Kidney (tissue), 14 donors: ENCODE results near the gene DYNC1LI1. TPM values are rescaled to one million over a fixed set of nuclear protein-coding genes. Genes with fewer than 3 reads are reported as not detected.

Source experiments
- DNase-seq, 5 donors: peaks; one replicate each; pipeline ENCODE4 v3.0.0-alpha.2; 2013 to 2020
- FAIRE-seq: peaks from 2 replicates; lab custom pipeline; 2012; peaks lifted over from hg19 to GRCh38; lab: Jason Lieb, UNC
- H3K27ac ChIP-seq, 2 donors: one replicate each; pipeline ENCODE4 v1.7.0; 2013; ENCODE audit warnings: low read depth in 2 of 2, low read length in 2 of 2, inconsistent platforms in 1 of 2
- H3K27me3 ChIP-seq: one replicate; pipeline ENCODE4 v1.7.1; 2013; ENCODE audit warnings: low read length, inconsistent platforms; ENCODE audit not compliant: control insufficient read depth, insufficient read depth
- H3K36me3 ChIP-seq, 3 donors: one replicate each; pipeline versions ENCODE4 v1.7.0 to v1.7.1; 2013; ENCODE audit warnings: low read length in 3 of 3, control low read depth in 1 of 3, inconsistent platforms in 1 of 3; ENCODE audit not compliant: insufficient read depth in 3 of 3, control insufficient read depth in 2 of 3
- H3K4me1 ChIP-seq, 3 donors: one replicate each; pipeline versions ENCODE4 v1.7.0 to v1.7.1; 2013; ENCODE audit warnings: low read length in 3 of 3, inconsistent platforms in 1 of 3, low read depth in 1 of 3; ENCODE audit not compliant: control insufficient read depth in 2 of 3, insufficient read depth in 2 of 3
- H3K4me3 ChIP-seq, 3 donors: one replicate each; pipeline versions ENCODE4 v1.7.0 to v1.8.1; 2013; ENCODE audit warnings: low read length in 3 of 3, control low read depth in 1 of 3, inconsistent platforms in 1 of 3
- H3K9ac ChIP-seq, 3 donors: one replicate each; pipeline versions ENCODE4 v1.7.0 to v1.7.1; 2013; ENCODE audit warnings: low read length in 3 of 3, control low read depth in 1 of 3, inconsistent platforms in 1 of 3
- H3K9me3 ChIP-seq, 3 donors: one replicate each; pipeline versions ENCODE4 v1.7.0 to v1.7.1; 2013; ENCODE audit warnings: low read length in 3 of 3, control low read depth in 1 of 3, inconsistent platforms in 1 of 3; ENCODE audit not compliant: control insufficient read depth in 2 of 3, insufficient read depth in 1 of 3
- CTCF ChIP-seq: IDR thresholded peaks from 3 replicates; pipeline ENCODE4 v1.5.1; 2012; ENCODE audit warnings: mild to moderate bottlenecking, moderate library complexity, borderline replicate concordance; ENCODE audit not compliant: insufficient read depth; ENCODE audit errors: extremely low read depth
- intact Hi-C: fragments of 100-400 bp; cut with DNase I; formaldehyde crosslinking; loops from one replicate; pipeline ENCODE4 v1.11.1; 2022
- polyA plus RNA-seq: library from polyadenylated mRNA; stranded (reverse); fragments of 350-450 nt; fragmentation: Illumina TruSeq; extraction: RNeasy Lipid Tissue Mini Kit (QIAGEN cat#74804); gene quantifications from one replicate; pipeline ENCODE4 v1.2.3, GENCODE V29; 2014; ENCODE audit warnings: low read depth, low replicate concordance; ENCODE audit not compliant: insufficient read depth
- total RNA-seq: library from RNA; stranded (reverse); fragmentation: NEBNext Ultra II Directional; extraction: Animal tissue kit (Norgen Biotek cat#: 25700); gene quantifications from one replicate; pipeline ENCODE4 v1.2.1, GENCODE V29; 2021
- donor health status: control.
- donor health status: control.
- donor health status: control.
- donor health status: control.
- donor health status: control.
- donor health status: DM: yes; HTN: yes; CAD: no.
- donor health status: Normal renal cell carcinoma (clear cell type).

Gene DYNC1LI1
- total and polyA plus RNA-seq, 2 donors from 2014 or later = 24.3 to 28.2 TPM

DNA sequence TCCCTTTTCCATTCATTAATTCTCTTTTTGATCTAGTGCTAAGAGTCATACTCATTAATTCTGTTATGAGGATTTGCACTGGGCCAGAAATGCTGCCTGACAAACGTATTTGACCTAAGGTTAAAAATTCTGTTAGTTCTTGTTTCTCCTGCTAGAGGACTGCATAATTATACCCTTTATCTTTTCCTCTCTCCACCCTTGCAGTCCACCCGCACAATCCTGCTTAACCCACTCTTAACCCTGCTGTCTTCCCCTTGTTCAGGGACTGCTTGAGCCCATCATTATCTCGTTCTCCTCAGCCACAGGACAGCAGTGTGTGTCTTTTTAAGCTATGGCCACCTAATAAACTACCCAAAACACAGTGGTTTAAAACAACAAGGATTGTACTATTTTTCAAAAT lies 31.1 kb upstream of the DYNC1LI1 start:
- H3K36me3 ChIP-seq = no peaks in the 10 kb centered on the region
- H3K27ac ChIP-seq = no peak overlapping the region
- intact Hi-C loops = no loop called here
- H3K4me1 ChIP-seq = no peaks in the 10 kb centered on the region
- DNase-seq = no peak
- H3K27me3 ChIP-seq = no peaks in the 10 kb centered on the region
- TF ChIP-seq CTCF = no peak
- FAIRE-seq = no peak
- H3K9me3 ChIP-seq = no peaks in the 10 kb centered on the region
- H3K9ac ChIP-seq = no peak overlapping the region
- no peak overlapping the region for H3K4me3 ChIP-seq

- Histone ChIP-seq H3K27ac (no peak overlapping the region), H3K36me3 (no peaks in the 10 kb centered on the region), H3K4me3 (no peak overlapping the region), H3K27me3 (no peaks in the 10 kb centered on the region), H3K4me1 (peaks cover 0 to 4% (median 0%) of the 10 kb centered on the region in 3 donors), H3K9ac (no peak overlapping the region), H3K9me3 (no peaks in the 10 kb centered on the region)
- DNase-seq (no peak), FAIRE-seq (no peak)
- no peak for TF ChIP-seq CTCF
- intact Hi-C loops = no loop called here
Measured at GRCh38 chr3:32597656-32598055, 27.0 kb upstream of the DYNC1LI1 start.

DNA sequence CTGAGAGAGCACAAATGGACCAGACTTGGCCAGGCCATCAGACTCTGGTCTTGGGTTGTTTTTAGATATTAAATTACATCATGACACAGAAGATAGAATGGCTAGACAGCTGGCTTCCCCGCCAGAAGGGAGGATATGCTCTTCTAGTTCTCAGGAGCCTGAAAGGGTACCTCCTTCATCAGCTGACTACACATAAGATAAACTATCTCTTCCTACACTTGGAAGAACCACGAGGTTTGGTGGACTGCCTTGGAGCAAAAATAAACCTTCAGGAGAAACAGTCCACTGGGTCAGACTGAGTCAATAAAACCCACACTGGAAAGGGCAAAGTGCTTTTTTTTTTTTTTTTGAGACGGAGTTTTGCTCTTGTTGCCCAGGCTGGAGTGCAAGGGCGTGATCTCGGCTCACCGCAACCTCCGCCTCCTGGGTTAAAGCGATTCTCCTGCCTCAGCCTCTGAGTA lies 26.3 kb upstream of the DYNC1LI1 start:
- intact Hi-C loops = no loop called here
- Histone ChIP-seq H3K27me3 (no peaks in the 10 kb centered on the region), H3K27ac (no peak overlapping the region), H3K4me1 (peaks cover 0 to 4% (median 0%) of the 10 kb centered on the region in 3 donors), H3K4me3 (no peak overlapping the region), H3K36me3 (no peaks in the 10 kb centered on the region), H3K9me3 (no peaks in the 10 kb centered on the region), H3K9ac (no peak overlapping the region)
- FAIRE-seq = no peak
- TF ChIP-seq CTCF = no peak
- DNase-seq = peak in 4 of 5 donors; percentile 72 to 91 (median 81)
